Measurements from ENCODE around the gene EML5. TPM values are rescaled to one million over a fixed set of nuclear protein-coding genes. Genes with fewer than 3 reads are reported as not detected.

Gene EML5
- total and polyA plus RNA-seq, 2 of the 13 experiments (the other 11 are each of a cell fraction or from before 2014, with no cell fraction given): 0.11 TPM; not detected in 1

- TF ChIP-seq, protein P1, sequence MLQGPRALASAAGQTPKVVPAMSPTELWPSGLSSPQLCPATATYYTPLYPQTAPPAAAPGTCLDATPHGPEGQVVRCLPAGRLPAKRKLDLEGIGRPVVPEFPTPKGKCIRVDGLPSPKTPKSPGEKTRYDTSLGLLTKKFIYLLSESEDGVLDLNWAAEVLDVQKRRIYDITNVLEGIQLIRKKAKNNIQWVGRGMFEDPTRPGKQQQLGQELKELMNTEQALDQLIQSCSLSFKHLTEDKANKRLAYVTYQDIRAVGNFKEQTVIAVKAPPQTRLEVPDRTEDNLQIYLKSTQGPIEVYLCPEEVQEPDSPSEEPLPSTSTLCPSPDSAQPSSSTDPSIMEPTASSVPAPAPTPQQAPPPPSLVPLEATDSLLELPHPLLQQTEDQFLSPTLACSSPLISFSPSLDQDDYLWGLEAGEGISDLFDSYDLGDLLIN (CRISPR knock-in tag; IDR thresholded peaks at IDR 0.05; ENCODE audit: borderline replicate concordance): no peak
- TF ChIP-seq ZNF484 (CRISPR knock-in tag; IDR thresholded peaks at IDR 0.05; ENCODE audit: borderline replicate concordance, low read depth): no peak
- no peak for TF ChIP-seq NBN (conservative IDR thresholded peaks at IDR 0.05)
- TF ChIP-seq, protein P2, sequence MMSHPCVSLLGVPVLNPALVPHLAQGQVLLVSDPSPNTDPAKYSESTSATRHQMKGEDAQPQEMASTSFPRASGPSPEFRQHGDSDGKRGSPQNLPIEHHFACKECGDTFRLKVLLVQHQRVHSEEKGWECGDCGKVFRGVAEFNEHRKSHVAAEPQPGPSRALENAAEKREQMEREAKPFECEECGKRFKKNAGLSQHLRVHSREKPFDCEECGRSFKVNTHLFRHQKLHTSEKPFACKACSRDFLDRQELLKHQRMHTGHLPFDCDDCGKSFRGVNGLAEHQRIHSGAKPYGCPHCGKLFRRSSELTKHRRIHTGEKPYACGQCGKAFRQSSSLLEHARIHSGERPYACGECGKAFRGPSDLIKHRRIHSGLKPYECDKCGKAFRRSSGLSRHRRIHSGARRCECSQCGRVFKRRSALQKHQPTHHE (CRISPR knock-in tag; IDR thresholded peaks at IDR 0.05; ENCODE audit: borderline replicate concordance): no peak; the same call in 1 of the 2 replicates
- no peak for TF ChIP-seq ZNF205 (CRISPR knock-in tag; IDR thresholded peaks at IDR 0.05)
- no peak for TF ChIP-seq MYC (CRISPR knock-in tag; IDR thresholded peaks at IDR 0.05; ENCODE audit: borderline replicate concordance)
- TF ChIP-seq ARNTL (CRISPR knock-in tag; IDR thresholded peaks at IDR 0.05): no peak
- no peak for TF ChIP-seq ZNF570 (CRISPR knock-in tag; IDR thresholded peaks at IDR 0.05; ENCODE audit: borderline replicate concordance)
- TF ChIP-seq XBP1 (CRISPR knock-in tag; IDR thresholded peaks at IDR 0.05): no peak
- TF ChIP-seq FOXC1 (CRISPR knock-in tag; IDR thresholded peaks at IDR 0.05; ENCODE audit: borderline replicate concordance): no peak
- no peak for TF ChIP-seq MBD4 (IDR thresholded peaks at IDR 0.05; ENCODE audit: borderline replicate concordance, low read length)
- peak; percentile 66; the same call in 1 of the 2 replicates for TF ChIP-seq ZNF776 (CRISPR knock-in tag; IDR thresholded peaks at IDR 0.05)
- TF ChIP-seq NCOA5 (CRISPR knock-in tag; IDR thresholded peaks at IDR 0.05): no peak
- TF ChIP-seq BRCA1 (CRISPR knock-in tag; IDR thresholded peaks at IDR 0.05): no peak
- no peak for TF ChIP-seq ATF1 (CRISPR knock-in tag; IDR thresholded peaks at IDR 0.05)
- no peak; the same call in 1 of the 2 replicates for TF ChIP-seq ZNF773 (CRISPR knock-in tag; IDR thresholded peaks at IDR 0.05; ENCODE audit: borderline replicate concordance)
- TF ChIP-seq DMAP1 (CRISPR knock-in tag; IDR thresholded peaks at IDR 0.05): peak; percentile 38; the same call in 1 of the 2 replicates
- no peak for TF ChIP-seq ATF7-NPFF (CRISPR knock-in tag; IDR thresholded peaks at IDR 0.05; ENCODE audit: low read depth)
- no peak for TF ChIP-seq ZNF672 (CRISPR knock-in tag; IDR thresholded peaks at IDR 0.05)
- TF ChIP-seq, protein P3, sequence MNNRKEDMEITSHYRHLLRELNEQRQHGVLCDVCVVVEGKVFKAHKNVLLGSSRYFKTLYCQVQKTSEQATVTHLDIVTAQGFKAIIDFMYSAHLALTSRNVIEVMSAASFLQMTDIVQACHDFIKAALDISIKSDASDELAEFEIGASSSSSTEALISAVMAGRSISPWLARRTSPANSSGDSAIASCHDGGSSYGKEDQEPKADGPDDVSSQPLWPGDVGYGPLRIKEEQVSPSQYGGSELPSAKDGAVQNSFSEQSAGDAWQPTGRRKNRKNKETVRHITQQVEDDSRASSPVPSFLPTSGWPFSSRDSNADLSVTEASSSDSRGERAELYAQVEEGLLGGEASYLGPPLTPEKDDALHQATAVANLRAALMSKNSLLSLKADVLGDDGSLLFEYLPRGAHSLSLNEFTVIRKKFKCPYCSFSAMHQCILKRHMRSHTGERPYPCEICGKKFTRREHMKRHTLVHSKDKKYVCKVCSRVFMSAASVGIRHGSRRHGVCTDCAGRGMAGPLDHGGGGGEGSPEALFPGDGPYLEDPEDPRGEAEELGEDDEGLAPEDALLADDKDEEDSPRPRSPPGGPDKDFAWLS (CRISPR knock-in tag; IDR thresholded peaks at IDR 0.05; ENCODE audit: borderline replicate concordance): no peak
- TF ChIP-seq SATB2 (CRISPR knock-in tag; IDR thresholded peaks at IDR 0.05): no peak
- TF ChIP-seq PHF8 (CRISPR knock-in tag; IDR thresholded peaks at IDR 0.05): peak; percentile 44; the same call in 1 of the 2 replicates
- no peak for TF ChIP-seq RELA (CRISPR knock-in tag; IDR thresholded peaks at IDR 0.05)
- no peak for TF ChIP-seq ZNF562 (CRISPR knock-in tag; IDR thresholded peaks at IDR 0.05; ENCODE audit: borderline replicate concordance)
- TF ChIP-seq ISX (CRISPR knock-in tag; conservative IDR thresholded peaks at IDR 0.05): no peak
- TF ChIP-seq NFRKB (IDR thresholded peaks at IDR 0.05): no peak
- peak; percentile 20; the same call in 1 of the 2 replicates for TF ChIP-seq SRY (CRISPR knock-in tag; IDR thresholded peaks at IDR 0.05)
- TF ChIP-seq MIER2 (CRISPR knock-in tag; IDR thresholded peaks at IDR 0.05): no peak
Observed at GRCh38 chr14:88792473-88793258, at the start of gene EML5 (continued).
